HG03095 (cell line): ENCODE data around the gene CPSF2.
"Not testable (repeated sequence)": the region's sequence is repeated elsewhere in the genome, so short reads cannot be mapped to it uniquely, and the experiment has no call there.

ENCODE experiments used
- ATAC-seq: cut with Tn5 transposase; IDR thresholded peaks from one replicate; pipeline ENCODE4 v1.9.1; 2021; ENCODE audit warnings: moderate library complexity; ENCODE audit not compliant: unreplicated experiment

Gene CPSF2

GRCh38 chr14:92154283-92154942 is 32.6 kb downstream of the CPSF2 start:
- ATAC-seq, result no peak

DNA sequence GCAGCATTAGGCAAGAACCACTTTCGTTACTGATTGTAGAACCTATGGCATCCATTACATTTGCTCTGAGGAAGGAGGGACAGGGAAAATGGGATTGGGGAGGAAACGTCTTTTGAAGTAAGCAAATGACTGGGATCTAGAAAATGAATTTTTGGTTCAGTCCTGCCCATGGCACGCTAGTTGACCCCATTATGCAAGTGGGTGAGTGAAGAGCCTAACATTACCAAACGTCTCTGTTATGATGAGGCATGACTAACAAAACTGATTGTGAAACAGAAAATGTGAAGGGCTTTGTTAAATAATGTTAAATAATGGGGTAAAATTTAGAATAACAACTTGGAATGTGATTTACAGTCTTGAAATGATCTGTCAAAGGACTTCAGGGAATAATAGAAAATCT is 38.9 kb downstream of the CPSF2 start:
- no peak for ATAC-seq

DNA sequence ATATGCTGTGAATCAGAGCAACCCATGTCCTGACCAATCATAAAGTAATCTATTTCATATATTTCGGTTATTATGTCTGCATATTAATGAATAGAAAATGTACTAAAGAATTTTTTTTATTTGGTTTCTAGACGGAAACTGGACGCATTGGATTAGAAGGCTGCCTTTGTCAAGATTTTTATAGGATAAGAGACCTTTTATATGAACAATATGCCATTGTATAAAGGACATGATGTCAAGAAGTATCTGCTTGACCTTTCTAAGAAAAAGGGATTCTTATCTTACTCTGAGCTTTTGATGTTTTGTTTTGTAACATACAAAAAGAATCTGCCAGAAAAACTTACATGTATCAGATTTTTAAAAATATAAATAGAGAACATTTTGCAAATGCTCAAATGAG is 39.8 kb downstream of the CPSF2 start:
- no peak for ATAC-seq

GRCh38 chr14:92164958-92165357 is 43.2 kb downstream of the CPSF2 start:
- ATAC-seq, result no peak

DNA sequence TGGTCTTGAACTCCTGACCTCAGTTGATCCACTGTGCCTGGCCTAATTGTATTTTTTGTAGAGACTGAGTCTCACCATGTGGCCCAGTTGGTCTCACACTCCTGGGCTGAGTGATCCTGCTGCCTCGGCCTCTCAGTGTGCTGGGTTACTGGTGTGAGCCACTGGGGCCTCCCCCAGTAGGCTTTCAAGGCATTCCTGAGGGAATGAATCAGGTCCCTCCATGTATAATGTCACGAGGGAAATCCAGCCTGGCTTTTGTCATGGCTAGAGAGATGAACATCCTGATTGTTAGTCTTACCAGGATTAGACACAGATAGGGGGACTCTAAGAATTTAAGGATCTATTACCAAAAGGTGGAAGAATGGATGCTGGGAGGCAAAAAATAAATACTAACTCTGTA is 51.9 kb downstream of the CPSF2 start:
- ATAC-seq, result no peak

- no peak for ATAC-seq
Observed at GRCh38 chr14:92175811-92176210, 54.0 kb downstream of the CPSF2 start.

DNA sequence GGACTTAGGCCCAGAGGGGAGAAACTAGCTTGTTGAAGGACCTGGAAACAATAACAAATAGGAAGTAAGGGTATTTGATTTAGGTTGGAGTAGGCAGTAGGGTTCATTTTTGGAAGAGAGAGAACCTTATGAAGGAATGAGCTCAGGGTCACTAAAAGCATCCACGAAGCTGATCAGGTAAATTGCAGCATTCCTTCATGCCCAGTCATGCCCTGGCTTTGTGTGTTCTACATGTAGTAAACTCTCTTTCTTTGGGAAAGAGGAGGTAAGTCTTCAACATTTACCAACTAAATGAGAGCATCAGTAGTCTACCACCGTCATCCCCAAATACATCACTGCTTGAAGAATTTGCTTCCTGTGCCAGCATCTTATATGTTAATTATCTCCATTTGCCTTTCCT is 54.7 kb downstream of the CPSF2 start:
- ATAC-seq, result no peak

DNA sequence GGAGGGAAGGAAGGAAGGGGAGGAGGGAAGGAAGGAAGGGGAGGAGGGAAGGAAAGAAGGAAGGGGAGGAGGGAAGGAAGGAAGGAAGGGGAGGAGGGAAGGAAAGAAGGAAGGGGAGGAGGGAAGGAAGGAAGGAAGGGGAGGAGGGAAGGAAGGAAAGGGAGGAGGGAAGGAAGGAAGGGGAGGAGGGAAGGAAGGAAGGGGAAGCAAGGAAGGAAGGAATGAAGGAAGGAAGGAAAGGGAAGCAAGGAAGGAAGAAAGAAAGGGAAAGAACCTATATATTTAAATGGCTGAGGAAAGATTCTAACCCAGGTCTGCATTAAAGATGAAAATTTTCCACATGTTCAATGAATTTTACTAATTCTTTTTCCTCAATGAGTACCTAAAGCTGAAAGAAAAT is 57.4 kb downstream of the CPSF2 start:
- not testable (repeated sequence) for ATAC-seq

- ATAC-seq, result no peak
Observed at GRCh38 chr14:92185559-92185958, 63.8 kb downstream of the CPSF2 start.

- ATAC-seq, result not testable (repeated sequence)
Observed at GRCh38 chr14:92187616-92188015, 65.8 kb downstream of the CPSF2 start.

DNA sequence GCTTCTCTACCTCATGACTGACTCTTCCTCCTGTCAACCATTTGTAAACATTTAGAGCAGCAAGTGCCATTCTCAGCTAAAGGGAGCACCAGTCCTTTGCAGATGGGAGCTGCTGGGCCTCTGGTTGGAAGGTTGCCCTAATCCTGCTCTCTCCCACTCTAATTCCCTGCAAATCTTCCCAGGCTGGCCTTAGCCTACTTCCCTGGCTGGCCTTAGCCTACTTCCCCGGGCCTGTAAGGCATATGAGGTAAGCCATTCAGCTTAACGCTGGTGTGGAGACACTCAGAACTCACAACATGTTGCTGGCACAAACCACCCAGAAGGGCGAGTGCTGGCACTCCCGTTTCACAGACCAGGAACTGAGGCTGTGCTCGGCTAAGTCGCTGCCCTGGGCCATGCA is 69.0 kb downstream of the CPSF2 start:
- ATAC-seq, result no peak

- no peak for ATAC-seq
Observed at GRCh38 chr14:92198804-92199203, 77.0 kb downstream of the CPSF2 start.

- ATAC-seq, result no peak
Observed at GRCh38 chr14:92199763-92200162, 78.0 kb downstream of the CPSF2 start.

DNA sequence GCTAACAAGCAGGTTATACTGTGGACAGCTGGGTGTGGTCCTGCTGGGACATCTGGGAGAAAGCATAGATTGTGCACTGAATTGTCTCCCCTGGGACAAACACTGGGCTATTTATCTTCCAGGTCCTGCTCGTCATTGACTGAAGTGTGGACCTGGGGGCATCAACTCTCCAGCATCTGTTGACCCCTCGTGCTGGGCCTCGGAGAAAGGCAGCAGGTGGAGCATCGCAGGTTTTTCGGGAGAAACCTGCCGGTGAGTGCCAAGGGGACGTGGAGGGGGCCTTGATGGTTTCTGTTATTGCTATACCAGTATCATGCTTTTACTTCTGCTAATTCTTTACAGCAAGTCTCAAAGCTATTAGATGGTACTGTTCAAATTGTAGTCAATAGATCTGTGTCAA is 81.3 kb downstream of the CPSF2 start:
- ATAC-seq, result no peak

GRCh38 chr14:92204792-92205191 is 83.0 kb downstream of the CPSF2 start:
- no peak for ATAC-seq

GRCh38 chr14:92207012-92207927 is 85.5 kb downstream of the CPSF2 start:
- no peak for ATAC-seq

DNA sequence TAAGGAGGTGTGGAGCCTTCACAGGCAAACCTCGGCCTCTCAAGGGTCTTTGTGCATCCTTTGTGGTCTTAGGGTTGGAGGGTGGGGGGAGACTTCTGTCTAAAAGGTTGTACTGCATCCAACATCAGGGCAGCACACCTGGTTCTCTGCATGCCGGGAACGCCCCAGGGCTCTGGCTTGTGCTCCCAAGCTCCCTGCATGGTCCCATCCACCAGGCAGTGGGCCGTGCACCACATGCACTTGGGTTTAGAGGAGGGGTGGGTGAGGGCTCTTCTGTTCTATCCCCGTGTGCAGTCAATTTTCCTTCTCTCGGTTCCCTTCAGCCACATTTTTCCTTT is 86.1 kb downstream of the CPSF2 start:
- ATAC-seq, result no peak

GRCh38 chr14:92209141-92209540 is 87.4 kb downstream of the CPSF2 start:
- ATAC-seq, result no peak

DNA sequence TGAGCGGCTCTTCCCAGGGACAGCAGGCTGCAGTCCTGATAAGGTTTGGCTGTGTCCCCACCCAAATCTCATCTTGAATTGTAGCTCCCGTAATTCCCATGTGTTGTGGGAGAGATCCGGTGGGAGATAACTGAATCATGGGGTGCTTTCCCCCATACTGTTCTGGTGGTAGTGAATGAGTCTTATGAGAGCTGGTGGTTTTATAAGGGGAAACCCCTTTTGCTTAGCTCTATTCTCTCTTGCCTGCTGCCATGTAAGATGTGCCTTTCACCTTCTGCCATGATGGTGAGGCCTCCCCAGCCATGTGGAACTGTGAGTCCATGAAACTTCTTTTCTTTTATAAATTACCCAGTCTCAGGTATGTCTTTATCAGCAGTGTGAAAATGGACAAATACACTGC is 91.4 kb downstream of the CPSF2 start:
- not testable (repeated sequence) for ATAC-seq

DNA sequence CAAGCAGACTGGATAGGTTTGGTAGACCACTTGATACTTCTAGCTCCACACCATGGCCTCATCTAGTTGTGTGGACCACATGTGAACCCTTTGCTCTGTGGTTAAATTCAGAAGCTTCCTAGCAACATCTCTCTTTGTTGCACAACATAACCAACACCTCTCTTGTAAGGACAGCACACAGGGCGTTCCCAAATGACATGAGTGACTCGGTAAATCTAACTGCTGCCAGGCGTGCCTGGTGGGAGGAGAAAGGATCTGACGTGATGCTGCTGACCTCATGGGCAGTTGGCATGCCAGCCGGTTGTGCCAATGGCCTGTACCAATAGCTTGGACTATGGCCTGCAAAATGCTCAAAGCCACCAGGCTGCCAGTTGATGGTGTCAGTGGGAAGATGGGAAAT is 93.8 kb downstream of the CPSF2 start:
- no peak for ATAC-seq

DNA sequence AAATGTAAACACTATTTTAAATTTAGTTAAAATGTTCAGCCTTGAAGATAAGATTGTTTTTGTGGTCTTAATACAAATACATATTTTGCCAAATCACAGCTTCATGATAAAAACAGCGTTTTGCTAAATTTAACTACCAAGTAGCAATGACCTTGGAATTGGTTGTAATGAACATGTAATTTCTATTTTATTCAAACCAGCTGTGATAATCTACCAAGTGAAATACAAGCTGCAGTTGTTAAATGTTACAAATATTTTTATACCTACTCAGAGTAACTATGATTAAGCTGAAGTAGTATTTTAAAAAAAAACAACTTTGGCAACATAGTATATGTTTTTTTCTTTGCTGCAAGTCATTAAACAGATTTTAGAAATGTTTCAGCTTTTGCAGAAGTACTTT is 96.2 kb downstream of the CPSF2 start:
- no peak for ATAC-seq
